Liver (tissue), 9 donors: Measurements from ENCODE around the gene GJB2. TPM values are rescaled to one million over a fixed set of nuclear protein-coding genes. Genes with fewer than 3 reads are reported as not detected.

ENCODE experiments used
- DNase-seq: peaks from one replicate; pipeline ENCODE4 v3.0.0-alpha.2; 2017; ENCODE audit warnings: low spot score
- H3K27ac ChIP-seq, 2 donors: one replicate each; pipeline ENCODE4 v1.7.0; 2013; ENCODE audit warnings: inconsistent platforms in 2 of 2, low read length in 2 of 2, control low read depth in 1 of 2, low read depth in 1 of 2, mild to moderate bottlenecking in 1 of 2
- H3K27me3 ChIP-seq, 4 donors: one replicate each; pipeline versions ENCODE4 v1.6.1 to v1.7.0; 2013; ENCODE audit warnings: low read length in 3 of 4, inconsistent platforms in 1 of 4, mild to moderate bottlenecking in 1 of 4, moderate library complexity in 1 of 4; ENCODE audit not compliant: control insufficient read depth in 4 of 4, insufficient read depth in 4 of 4
- H3K36me3 ChIP-seq, 4 donors: one replicate each; pipeline versions ENCODE4 v1.6.1 to v1.7.0; 2013; ENCODE audit warnings: low read length in 3 of 4, mild to moderate bottlenecking in 3 of 4, low read depth in 1 of 4, moderate library complexity in 1 of 4; ENCODE audit not compliant: control insufficient read depth in 4 of 4, insufficient read depth in 3 of 4
- H3K4me1 ChIP-seq, 4 donors: one replicate each; pipeline versions ENCODE4 v1.6.1 to v1.7.0; 2013; ENCODE audit warnings: low read length in 3 of 4, mild to moderate bottlenecking in 3 of 4, moderate library complexity in 1 of 4; ENCODE audit not compliant: control insufficient read depth in 4 of 4, insufficient read depth in 4 of 4
- H3K4me3 ChIP-seq, 3 donors: one replicate each; pipeline versions ENCODE4 v1.6.1 to v1.7.0; 2013; ENCODE audit warnings: low read length in 3 of 3, control low read depth in 1 of 3, low read depth in 1 of 3, mild to moderate bottlenecking in 1 of 3
- H3K9ac ChIP-seq, 2 donors: one replicate each; pipeline ENCODE4 v1.7.0; 2013; ENCODE audit warnings: low read length in 2 of 2, mild to moderate bottlenecking in 2 of 2, moderate library complexity in 2 of 2, control low read depth in 1 of 2, low read depth in 1 of 2
- H3K9me3 ChIP-seq, 4 donors: one replicate each; pipeline versions ENCODE4 v1.6.1 to v1.7.0; 2013; ENCODE audit warnings: low read length in 3 of 4; ENCODE audit not compliant: control insufficient read depth in 4 of 4
- CTCF ChIP-seq: fragments of 150-350 bp; IDR thresholded peaks from 2 replicates; pipeline ENCODE4 v1.5.1; 2017; ENCODE audit warnings: improper control_type of control experiment, low read depth, low read length; ENCODE audit not compliant: missing input control
- EGR1 ChIP-seq, 2 donors: IDR thresholded peaks; 2 replicates each; pipeline ENCODE4 v1.6.1; 2016 to 2018; ENCODE audit warnings: antibody characterized with exemption in 2 of 2, low read depth in 2 of 2
- FOXA1 ChIP-seq: IDR thresholded peaks from 2 replicates; pipeline ENCODE4 v1.6.1; 2016; ENCODE audit warnings: antibody characterized with exemption
- FOXA2 ChIP-seq: IDR thresholded peaks from 2 replicates; pipeline ENCODE4 v1.6.1; 2016; ENCODE audit warnings: antibody characterized with exemption
- GABPA ChIP-seq, 2 donors: IDR thresholded peaks in 1 of 2; conservative IDR thresholded peaks in 1 of 2; 2 replicates each; pipeline ENCODE4 v1.6.1; 2016; ENCODE audit warnings: antibody characterized with exemption in 2 of 2, mild to moderate bottlenecking in 1 of 2, moderate library complexity in 1 of 2
- HNF4A ChIP-seq, 2 donors: conservative IDR thresholded peaks; 2 replicates each; pipeline ENCODE4 v1.6.1; 2016; ENCODE audit warnings: antibody characterized with exemption in 2 of 2, mild to moderate bottlenecking in 2 of 2
- JUND ChIP-seq, 2 donors: IDR thresholded peaks; 2 replicates each; pipeline ENCODE4 v1.6.1; 2016; ENCODE audit warnings: antibody characterized with exemption in 2 of 2
- MAX ChIP-seq: IDR thresholded peaks from 2 replicates; pipeline ENCODE4 v1.6.1; 2016; ENCODE audit warnings: antibody characterized with exemption
- NR2F2 ChIP-seq: IDR thresholded peaks from 2 replicates; pipeline ENCODE4 v1.6.1; 2016; ENCODE audit warnings: antibody characterized with exemption
- RAD21 ChIP-seq, 2 donors: IDR thresholded peaks; 2 replicates each; pipeline ENCODE4 v1.6.1; 2016; ENCODE audit warnings: antibody characterized with exemption in 2 of 2, mild to moderate bottlenecking in 2 of 2
- REST ChIP-seq: IDR thresholded peaks from 2 replicates; pipeline ENCODE4 v1.6.1; 2016; ENCODE audit warnings: antibody characterized with exemption, mild to moderate bottlenecking
- RXRA ChIP-seq, 2 donors: IDR thresholded peaks; 2 replicates each; pipeline ENCODE4 v1.6.1; 2017 to 2018; ENCODE audit warnings: antibody characterized with exemption in 2 of 2, mild to moderate bottlenecking in 1 of 2
- TAF1 ChIP-seq: conservative IDR thresholded peaks from 2 replicates; pipeline ENCODE4 v1.6.1; 2016; ENCODE audit warnings: antibody characterized with exemption, mild to moderate bottlenecking
- YY1 ChIP-seq: IDR thresholded peaks from 2 replicates; pipeline ENCODE4 v1.6.1; 2016; ENCODE audit warnings: antibody characterized with exemption, mild to moderate bottlenecking
- ZBTB33 ChIP-seq: IDR thresholded peaks from 2 replicates; pipeline ENCODE4 v1.6.1; 2016; ENCODE audit warnings: antibody characterized with exemption
- WGBS: extraction: QIAGEN DNeasy Blood & Tissue Kit; methylation state at CpG from one replicate; pipeline ENCODE4 v1.1.7; 2013; 5-methylcytosine and 5-hydroxymethylcytosine counted together
- polyA plus RNA-seq, 2 donors: library from polyadenylated mRNA; stranded (reverse) in 1 of 2; unstranded in 1 of 2; fragments of 200-250 nt in 1 of 2; fragments of >200 nt in 1 of 2; fragmentation: Nextera tagmentation in 1 of 2; extraction: Ambion mirVana in 1 of 2; gene quantifications; one replicate each; pipeline versions ENCODE4 v1.2.1 to v1.2.3, GENCODE V29; 2013 to 2015
- total RNA-seq, 2 donors: library from RNA; depleted of rRNA; stranded (reverse); fragments of >200 nt; gene quantifications; one replicate each; pipeline ENCODE4 v1.2.3, GENCODE V29; 2014
- donor health status: healthy.
- donor health status: healthy.
- donor health status: healthy.
- donor health status: healthy.
- donor health status: healthy.

GJB2 gene
- total and polyA plus RNA-seq, 4 donors: 8.0 to 50.1 (median 20.6) TPM

GRCh38 chr13:20150561-20150960 is 42.2 kb downstream of the GJB2 start:
- no peak for DNase-seq
- Histone ChIP-seq H3K9ac (no peak overlapping the region), H3K4me1 (no peaks in the 10 kb centered on the region), H3K9me3 (no peaks in the 10 kb centered on the region), H3K27me3 (peaks cover 0 to 3% (median 1%) of the 10 kb centered on the region in 4 donors), H3K27ac (no peak overlapping the region), H3K4me3 (no peak overlapping the region), H3K36me3 (no peaks in the 10 kb centered on the region)
- WGBS: 82% methylated on average over 9 of the region's 9 CpGs
- no peak for TF ChIP-seq GABPA (IDR thresholded peaks at IDR 0.05 in 1 of 2, conservative IDR thresholded peaks at IDR 0.05 in 1 of 2)
- no peak for TF ChIP-seq RAD21 (IDR thresholded peaks at IDR 0.05)
- no peak for TF ChIP-seq TAF1
- no peak for TF ChIP-seq MAX
- no peak for TF ChIP-seq REST
- TF ChIP-seq FOXA2: no peak
- no peak for TF ChIP-seq EGR1 (IDR thresholded peaks at IDR 0.05; ENCODE audit: low read depth in 2 of 2)
- no peak for TF ChIP-seq HNF4A (conservative IDR thresholded peaks at IDR 0.05)
- no peak for TF ChIP-seq FOXA1
- TF ChIP-seq NR2F2: no peak
- TF ChIP-seq ZBTB33: no peak

- TF ChIP-seq FOXA1 (no peak), JUND (IDR thresholded peaks at IDR 0.05) (no peak), YY1 (no peak), RXRA (IDR thresholded peaks at IDR 0.05) (no peak), CTCF (no peak), EGR1 (IDR thresholded peaks at IDR 0.05; ENCODE audit: low read depth in 2 of 2) (no peak), REST (no peak), ZBTB33 (no peak), GABPA (IDR thresholded peaks at IDR 0.05 in 1 of 2, conservative IDR thresholded peaks at IDR 0.05 in 1 of 2) (no peak)
- Histone ChIP-seq H3K9ac (no peak overlapping the region), H3K4me1 (no peaks in the 10 kb centered on the region), H3K9me3 (no peaks in the 10 kb centered on the region), H3K4me3 (no peak overlapping the region), H3K27me3 (peaks cover 0 to 3% (median 1%) of the 10 kb centered on the region in 4 donors), H3K27ac (no peak overlapping the region), H3K36me3 (no peaks in the 10 kb centered on the region)
- no peak for DNase-seq
- 75% methylated on average over 9 of the region's 9 CpGs for whole genome bisulfite sequencing
Observed at GRCh38 chr13:20149762-20150161, 43.0 kb downstream of the GJB2 start.
